NCI-H1048 (cell line): Measurements from ENCODE around the gene ABCC8.

Source experiments
- DNase-seq: peaks from one replicate; lab custom pipeline; 2025; lab: John Stamatoyannopoulos, UW

The ABCC8 gene

GRCh38 chr11:17476317-17477083 lies at the start of gene ABCC8:
Gene ABCC8, minus strand, starts transcription at chr11:17476845. Its CDS starts 69 bp downstream, at chr11:17476776.
- no peak for DNase-seq

- no peak for DNase-seq
Measured at GRCh38 chr11:17526326-17526725, 49.7 kb upstream of the ABCC8 start.

DNA sequence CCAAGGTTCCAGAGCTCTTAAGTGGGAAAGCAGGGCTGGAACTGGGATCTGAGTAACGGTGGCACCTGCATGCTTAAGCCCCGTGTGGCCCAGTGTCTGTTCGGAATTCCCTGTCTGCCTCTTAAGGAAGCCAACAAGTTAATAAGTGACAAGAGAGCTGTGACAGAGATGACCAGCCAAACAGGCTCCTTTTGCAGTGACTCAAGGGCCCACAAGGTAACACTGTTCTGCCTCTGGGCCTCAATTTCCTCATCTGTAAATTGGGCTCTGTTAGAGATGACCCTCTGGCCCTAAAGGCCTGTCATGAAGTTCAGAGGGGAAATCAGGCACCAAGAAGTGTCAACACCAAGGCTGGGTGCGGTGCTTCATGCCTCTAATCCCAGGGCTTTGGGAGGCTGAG lies 48.9 kb upstream of the ABCC8 start:
- DNase-seq = no peak

DNA sequence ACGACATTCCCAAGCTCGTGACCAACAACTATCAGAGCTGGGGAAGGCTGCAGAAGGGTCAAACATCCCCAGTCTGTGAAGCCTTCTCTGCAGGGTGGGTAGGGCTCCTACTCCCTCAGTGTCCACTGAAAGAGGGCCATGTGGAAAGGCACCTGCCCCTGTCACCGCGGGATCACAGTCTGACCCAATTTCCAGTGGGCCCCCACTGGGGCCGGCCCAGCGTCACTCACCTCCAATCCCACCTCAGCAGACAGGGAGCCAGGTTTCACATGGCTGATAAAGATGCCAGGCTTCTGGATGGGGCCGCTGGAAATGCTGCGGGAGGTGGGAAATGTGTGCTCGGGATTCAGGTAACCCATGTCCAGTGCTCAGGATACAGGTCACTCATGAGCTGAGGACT lies 47.6 kb upstream of the ABCC8 start:
- DNase-seq = no peak

DNA sequence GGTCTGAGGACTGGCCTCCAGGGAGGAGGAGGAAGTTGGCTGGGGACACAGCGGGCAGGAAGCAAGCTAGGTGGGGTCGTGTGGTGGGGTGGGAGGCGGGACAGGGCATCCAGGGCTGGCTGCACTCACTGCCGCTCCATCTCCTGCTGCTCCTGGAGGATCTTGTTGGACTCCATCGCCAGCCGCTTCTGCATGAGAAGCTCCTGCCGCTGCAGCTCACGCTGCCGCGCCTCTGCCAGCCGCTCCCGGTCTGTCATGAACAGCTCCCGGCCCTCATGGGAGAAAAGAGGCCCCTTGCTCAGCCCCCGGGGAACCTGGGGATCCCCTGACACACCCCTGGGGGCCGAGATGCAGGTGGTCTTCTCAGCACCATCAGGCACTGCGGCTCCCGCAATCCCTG lies 46.0 kb upstream of the ABCC8 start:
- no peak for DNase-seq

DNA sequence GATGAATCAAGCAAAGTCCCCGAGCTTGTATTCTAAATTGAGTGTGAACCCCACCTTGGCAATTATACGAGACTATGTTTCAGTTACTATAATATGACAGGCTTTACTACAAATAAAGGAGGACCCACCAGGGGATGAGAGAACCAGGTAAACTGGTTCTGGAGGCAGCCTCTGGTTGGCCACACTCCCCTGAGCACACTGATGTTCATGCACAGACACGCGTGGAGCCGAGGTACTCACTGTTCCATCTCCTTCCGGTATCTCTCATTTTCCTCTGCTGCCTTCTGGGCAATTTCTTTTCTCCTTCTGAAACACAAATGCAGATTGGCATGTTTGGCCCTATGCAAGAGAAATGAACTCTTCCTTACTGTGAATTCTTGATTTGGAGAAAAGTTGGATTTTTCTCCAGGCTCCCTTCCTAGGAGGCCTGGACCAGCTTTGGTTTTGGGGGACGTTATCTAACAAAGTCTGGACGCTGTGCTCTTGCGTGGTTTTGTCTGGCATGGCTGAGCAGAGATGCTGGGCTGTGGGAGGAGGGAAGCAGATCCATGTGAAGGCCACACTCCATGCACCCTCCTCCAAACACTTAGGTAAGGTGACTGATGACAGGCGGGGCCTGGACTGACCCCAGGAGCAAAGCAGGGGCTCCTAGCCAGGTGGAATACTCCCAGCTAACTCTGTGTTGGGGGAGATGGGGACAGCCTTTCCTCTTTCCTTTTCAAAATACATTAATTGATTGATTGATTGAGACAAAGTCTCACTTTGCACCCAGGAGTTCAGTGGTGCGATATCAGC lies 44.7 kb upstream of the ABCC8 start:
- DNase-seq = no peak

- no peak for DNase-seq
Measured at GRCh38 chr11:17519061-17519885, 42.6 kb upstream of the ABCC8 start.

DNA sequence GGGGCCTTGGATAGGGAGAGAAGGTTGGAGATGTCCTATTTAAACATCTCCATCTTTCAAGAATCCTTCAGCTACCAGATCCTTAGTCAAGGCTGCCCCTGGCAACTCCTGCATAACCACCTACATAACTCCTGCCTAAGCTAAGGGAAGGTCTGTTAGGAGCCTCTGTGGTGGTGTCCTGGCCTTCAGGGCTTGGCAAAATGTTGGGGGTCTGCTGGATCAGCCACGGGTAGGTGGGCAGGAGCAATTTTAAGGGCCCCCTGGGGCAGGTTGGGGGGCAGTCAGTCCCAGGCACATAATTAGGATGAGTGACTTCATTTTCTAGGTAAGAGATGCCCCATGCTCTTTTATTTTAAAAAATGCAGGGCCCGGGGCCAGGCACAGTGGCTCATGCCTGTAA lies 41.7 kb upstream of the ABCC8 start:
- no peak for DNase-seq

DNA sequence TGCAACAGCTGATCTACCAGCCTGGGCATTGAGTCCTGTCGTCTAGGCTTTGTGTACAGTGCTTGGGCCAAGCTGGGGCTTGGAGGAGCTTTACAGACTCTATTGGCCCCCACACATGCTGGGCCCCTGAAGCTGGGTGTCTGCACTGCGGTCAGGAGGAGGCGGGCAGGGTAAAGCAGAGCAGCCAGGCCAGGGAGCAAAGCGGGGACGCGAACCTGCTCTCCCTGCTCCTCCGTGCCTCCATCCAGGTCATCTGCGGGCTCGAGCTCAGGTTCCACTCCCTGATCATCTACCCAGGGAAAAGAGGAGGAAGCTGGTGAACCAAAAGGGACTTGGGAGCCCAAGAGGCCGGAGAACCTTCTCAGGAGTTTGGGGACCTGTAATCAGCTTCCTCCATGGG lies 40.5 kb upstream of the ABCC8 start:
- no peak for DNase-seq

GRCh38 chr11:17516551-17517150 lies 40.0 kb upstream of the ABCC8 start:
- DNase-seq = no peak

GRCh38 chr11:17515443-17516176 lies 39.0 kb upstream of the ABCC8 start:
- DNase-seq = no peak

DNA sequence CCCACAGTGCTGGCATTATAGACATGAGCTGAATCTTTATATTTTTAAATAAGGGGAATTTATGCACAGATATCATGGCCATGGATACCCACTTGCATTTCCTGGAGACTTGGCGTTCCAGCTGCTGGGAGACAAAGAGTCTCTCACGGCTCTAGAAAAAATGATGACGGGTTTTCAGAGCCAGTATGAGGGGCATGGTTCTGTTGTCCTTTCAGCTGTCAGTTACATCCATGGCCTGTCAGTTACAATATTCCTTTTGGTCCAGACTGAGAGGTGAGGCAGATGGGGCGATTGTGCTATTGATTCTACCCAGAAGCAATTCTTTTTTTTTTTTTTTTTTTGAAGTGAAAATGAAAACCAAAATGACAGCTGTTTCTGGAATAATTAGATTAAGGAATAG lies 37.8 kb upstream of the ABCC8 start:
- no peak for DNase-seq

DNA sequence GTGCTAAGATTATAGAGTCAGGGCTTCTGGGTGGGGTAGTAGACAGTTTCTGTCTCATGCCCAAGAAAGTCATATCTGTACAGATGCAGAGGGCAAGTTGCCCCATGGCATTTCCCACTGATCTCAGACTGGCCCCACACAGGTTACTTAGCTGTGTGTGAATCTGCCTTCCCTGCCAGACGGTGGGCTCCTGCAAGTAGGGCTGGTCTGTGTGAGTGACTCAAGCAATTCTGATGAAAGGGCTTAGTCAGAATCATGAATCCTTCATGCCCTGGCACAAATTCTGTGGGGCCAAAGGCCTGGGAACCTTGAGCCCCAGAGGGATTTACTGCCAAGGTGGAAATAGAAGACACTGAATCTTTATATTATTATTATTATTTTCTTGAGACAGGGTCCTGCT lies 37.2 kb upstream of the ABCC8 start:
- DNase-seq = no peak

- no peak for DNase-seq
Measured at GRCh38 chr11:17512101-17512500, 35.5 kb upstream of the ABCC8 start.

GRCh38 chr11:17511571-17511970 lies 34.9 kb upstream of the ABCC8 start:
- no peak for DNase-seq

DNA sequence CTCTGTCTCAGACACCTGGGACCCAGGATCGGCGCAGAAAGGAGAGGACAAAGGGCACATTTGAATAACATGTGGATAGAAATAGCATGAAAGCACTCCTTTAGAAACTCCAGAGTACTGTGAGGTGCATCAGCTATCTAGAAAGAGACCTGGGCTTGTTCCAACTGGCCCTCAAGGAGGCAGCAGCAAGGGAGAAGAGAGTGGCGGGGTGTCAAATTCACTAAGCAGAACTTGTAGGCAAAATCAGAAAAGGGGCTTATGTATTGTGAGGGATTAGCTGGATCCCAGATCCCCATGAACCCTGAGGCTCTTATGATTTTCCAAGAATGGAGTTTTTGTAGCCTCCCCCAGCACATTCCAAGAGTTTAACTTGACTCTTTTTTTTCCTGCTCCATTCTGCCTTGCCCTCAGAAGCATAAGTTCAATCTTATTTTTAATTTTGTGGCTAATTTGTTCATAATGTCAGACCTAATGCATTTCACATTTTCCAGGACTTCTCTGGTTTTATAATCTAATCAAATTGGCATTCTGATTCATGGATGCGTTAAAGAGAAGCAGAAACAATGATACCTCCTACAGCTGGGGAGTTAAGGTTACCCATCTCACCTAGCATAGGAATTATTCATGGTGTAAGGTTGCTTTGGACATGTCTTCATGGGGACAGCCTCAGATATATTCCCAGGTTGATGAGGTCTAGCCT lies 34.0 kb upstream of the ABCC8 start:
- DNase-seq = no peak

DNA sequence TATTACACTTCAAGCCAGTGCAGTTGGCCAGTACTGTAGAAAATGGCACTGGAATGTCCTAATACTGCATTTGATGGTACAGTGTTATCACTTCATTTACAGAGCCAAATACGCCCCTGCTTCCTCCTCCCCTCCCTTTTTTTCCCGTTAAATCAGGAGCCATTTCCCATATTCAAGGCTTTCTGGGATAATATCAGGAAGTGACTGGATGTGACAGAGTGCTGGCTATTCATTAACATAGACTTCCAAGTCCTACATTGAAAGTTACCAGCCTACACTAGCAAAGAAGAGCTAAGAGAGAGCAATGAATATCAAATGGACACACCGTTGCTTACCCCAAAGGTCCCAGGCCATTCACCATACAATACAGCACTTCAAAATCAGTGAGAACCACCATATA lies 32.1 kb upstream of the ABCC8 start:
- no peak for DNase-seq

- DNase-seq = no peak
Measured at GRCh38 chr11:17508306-17508705, 31.7 kb upstream of the ABCC8 start.

DNA sequence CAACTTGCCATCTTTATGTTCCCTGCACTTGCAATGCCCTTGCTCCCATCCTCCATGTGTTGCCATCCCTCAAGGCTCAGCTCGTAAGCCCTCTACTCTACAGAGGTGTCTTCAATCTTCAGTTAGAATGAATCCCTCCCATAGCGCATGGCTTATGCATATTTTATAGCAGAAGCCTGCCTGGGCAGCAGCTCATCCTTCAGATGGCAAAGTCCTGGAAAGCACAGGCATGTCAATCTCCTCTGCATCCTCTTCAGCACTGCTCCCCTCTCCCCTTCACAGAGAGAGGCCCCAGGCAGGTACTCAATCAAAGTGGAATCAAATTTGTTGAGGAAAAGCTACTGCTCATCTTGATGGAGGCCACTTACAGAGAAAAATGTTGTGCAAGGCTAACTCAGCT lies 31.1 kb upstream of the ABCC8 start:
- no peak for DNase-seq

GRCh38 chr11:17506942-17507341 lies 30.3 kb upstream of the ABCC8 start:
- DNase-seq = no peak

GRCh38 chr11:17506314-17506713 lies 29.7 kb upstream of the ABCC8 start:
- DNase-seq = no peak
